NCI-H446 treated with DMSO at 0.1 percent for 48 hours (cell line): Measurements from ENCODE around the gene MRPL2.

ENCODE experiments used
- DNase-seq: peaks from one replicate; lab custom pipeline; 2025; lab: John Stamatoyannopoulos, UW

Gene MRPL2

GRCh38 chr6:43059168-43060033 is at the start of gene MRPL2, which contains the start of gene KLC4:
Gene MRPL2, minus strand, starts transcription at chr6:43059434. Its CDS starts 53 bp downstream, at chr6:43059381.
Gene KLC4, plus strand, starts transcription at chr6:43059631. Its CDS starts 1,705 bp downstream, at chr6:43061336.
- peak; percentile 98 for DNase-seq

DNA sequence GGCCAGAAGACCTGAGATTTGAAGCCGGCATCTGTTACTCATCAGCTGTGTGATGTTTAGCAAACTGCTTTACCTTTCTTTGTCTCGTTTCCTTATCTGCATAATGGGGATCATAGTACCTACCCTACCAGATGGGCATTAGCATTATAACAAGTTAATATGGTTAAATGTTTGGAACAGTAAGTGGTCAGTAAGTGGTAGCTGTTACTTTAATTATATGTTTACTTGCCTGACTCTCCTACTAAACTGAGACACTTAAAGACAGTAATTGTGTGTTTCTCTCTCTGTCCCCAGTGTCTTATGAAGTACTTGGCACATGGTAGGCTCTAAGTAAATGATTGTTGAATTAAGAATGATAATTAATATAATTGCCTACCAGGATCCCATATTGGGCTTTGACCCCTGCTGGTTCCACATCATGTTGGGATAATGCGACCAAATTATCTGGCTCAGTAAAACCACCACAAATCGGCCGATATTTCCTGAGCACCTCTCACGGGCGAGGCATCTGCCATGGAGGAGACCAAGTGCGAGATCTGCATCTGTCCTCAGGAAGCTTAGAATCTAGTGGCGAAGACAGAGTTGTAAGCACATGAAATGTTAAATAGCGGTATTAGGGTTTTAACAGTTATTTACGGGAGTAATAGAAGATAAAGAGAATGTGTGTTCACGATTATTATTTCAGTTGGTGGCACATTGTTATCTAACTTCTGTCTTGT is 48.3 kb upstream of the MRPL2 start:
- DNase-seq = no peak

GRCh38 chr6:43105538-43106222 is 46.4 kb upstream of the MRPL2 start:
- DNase-seq = no peak

- no peak for DNase-seq
These were observed 44.1 kb upstream of the MRPL2 start for GRCh38 chr6:43103253-43103876.

- DNase-seq = peak; percentile 48
These were observed 42.3 kb upstream of the MRPL2 start for GRCh38 chr6:43101497-43101896.

GRCh38 chr6:43097502-43097901 is 38.3 kb upstream of the MRPL2 start:
- no peak for DNase-seq

GRCh38 chr6:43097098-43097489 is 37.9 kb upstream of the MRPL2 start:
- no peak for DNase-seq

- DNase-seq = peak; percentile 58
These were observed 37.3 kb upstream of the MRPL2 start for GRCh38 chr6:43096451-43097097.

DNA sequence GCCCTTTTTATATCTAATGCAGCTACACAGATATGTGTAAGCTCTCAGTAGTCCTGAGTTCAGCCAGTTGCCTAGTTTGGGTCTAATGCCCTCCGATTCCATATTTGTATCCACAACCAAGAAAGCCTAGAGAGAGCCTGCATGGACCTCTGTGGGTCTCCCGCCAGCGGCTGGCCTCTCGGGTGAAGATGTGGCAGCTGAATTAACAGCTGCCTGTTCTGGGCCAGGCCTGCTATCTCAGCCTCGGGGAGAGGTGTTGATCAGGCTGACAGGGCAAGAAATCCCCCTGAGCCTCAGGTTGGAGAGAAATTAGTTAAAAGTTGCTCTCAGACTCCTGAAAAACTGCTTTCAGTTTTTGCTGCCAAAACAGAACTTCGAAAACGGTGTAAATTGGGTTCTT is 36.7 kb upstream of the MRPL2 start:
- DNase-seq = no peak

- no peak for DNase-seq
These were observed 34.4 kb upstream of the MRPL2 start for GRCh38 chr6:43093436-43094289.

DNA sequence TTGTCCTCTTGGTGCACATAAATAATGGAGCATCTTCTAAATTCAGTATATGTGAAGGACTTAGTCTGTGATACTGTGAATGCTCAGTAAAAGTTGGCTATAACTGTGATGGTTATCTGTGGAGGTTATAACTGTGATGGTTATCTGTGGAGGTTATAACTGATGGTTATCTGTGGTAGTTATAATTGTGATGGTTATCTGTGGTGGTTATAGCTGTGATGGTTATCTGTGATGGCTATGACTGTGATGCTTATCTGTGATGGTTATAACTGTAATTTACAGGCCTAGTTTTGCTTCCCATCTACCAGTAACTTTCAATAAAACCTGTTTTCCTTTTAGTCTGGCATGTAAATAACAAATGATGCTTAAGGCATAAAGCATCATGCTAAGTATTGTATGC is 33.4 kb upstream of the MRPL2 start:
- no peak for DNase-seq

DNA sequence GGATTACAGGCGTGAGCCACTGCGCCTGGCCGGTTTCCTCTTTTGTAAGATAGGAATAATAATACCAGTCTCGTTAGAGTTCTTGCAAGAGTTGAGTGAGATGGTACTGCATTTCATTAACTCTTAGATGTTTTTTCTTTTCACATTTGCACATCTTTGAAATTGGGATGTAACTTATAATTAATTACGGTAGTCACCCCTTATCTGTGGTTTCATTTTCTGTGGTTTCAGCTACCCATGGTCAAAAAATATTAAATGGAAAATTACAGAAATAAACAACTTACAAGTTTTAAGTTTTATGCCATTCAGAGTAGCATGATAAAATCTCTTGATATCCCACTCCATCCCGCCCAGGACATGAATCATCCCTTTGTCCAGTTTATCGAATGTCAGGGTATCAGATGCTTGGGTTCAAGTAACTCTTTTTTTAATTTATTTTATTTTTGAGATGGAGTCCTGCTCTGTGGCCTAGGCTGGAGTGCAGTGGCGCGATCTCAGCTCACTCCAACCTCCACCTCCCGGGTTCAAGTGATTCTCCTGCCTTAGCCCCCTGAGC is 32.3 kb upstream of the MRPL2 start:
- DNase-seq = no peak

GRCh38 chr6:43091020-43091419 is 31.8 kb upstream of the MRPL2 start:
- no peak for DNase-seq

DNA sequence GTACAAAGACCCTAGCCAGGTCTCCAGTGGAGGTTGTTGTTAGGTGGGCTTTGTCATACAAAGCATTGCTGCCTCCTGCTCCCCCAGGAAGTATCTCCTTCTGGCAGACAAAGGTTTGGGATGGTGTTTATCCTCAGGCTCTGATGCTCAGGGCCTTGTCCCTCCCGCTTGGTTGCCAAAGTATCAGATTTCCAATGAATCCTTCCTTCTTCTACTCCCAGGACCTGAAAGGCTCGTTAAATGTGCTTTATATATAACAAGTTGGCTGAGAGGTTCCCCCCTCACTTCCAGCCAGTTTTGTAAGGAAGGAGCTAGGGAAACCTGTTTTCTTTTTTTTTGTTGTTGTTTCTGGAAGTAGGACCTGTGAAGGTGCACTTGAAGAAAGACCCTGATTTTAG is 31.3 kb upstream of the MRPL2 start:
- no peak for DNase-seq

- no peak for DNase-seq
These were observed 30.8 kb upstream of the MRPL2 start for GRCh38 chr6:43089874-43090558.

- DNase-seq = no peak
These were observed 30.2 kb upstream of the MRPL2 start for GRCh38 chr6:43089467-43089866.

DNA sequence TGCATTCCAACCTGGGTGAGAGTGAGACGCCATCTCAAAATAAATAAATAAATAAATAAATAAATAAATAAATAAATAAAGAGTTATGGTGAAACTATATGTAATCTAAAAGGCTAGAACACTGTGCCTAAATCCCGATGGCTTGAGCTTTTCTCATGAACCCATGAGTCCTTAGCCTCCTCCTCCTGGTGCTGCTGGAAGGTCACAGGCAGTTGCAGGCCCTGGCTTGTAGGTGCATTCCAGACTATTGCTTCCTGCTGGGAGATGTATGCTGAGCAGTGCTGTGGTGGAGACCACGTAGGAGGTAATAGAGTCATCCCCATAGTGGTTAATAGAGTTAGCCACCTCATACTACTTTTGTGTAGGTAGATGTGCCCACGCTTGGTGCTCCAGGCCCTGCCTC is 29.4 kb upstream of the MRPL2 start:
- DNase-seq = no peak

DNA sequence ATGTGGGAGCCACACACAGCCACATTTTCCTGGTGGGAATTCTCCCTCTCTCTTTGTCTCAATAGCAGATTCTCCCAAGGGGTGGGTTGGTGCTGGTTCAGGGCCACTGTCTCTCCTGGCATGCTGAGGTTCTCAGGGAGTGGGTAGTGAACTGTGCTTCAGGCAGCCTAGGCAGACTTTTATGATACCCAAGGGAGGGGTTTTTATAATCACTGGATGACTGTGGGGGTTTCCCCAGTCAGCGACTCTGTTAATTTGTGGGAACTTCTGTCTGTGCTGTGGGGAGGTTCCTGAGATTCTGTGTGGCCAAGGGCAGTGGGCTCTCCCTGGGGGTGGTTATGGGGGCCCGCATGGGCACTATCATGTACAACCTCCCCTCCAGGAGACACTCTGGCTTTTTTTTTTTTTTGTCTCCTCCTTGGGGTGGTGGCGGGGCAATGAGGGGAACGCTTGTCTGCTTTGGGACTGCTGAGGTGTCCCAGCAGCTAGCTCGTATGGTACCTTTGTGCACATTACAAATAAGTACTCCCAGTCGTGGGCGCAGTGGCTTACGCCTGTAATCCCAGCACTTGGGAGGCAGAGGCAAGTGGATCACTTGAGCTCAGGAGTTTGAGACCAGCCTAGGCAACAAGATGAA is 26.9 kb upstream of the MRPL2 start:
- DNase-seq = no peak
